Measurements from ENCODE around the gene RBM20.
"Not testable (repeated sequence)": the region's sequence is repeated elsewhere in the genome, so short reads cannot be mapped to it uniquely, and the experiment has no call there.

The RBM20 gene

GRCh38 chr10:110625356-110625894 is 18.7 kb upstream of the RBM20 start:
- in situ Hi-C loops (cut with MboI; ENCODE audit: low sequenced_read_pairs): no loop called here

- in situ Hi-C loops (cut with MboI; ENCODE audit: low sequenced_read_pairs): no loop called here
Measured at GRCh38 chr10:110625951-110626855, 17.9 kb upstream of the RBM20 start.

- in situ Hi-C loops (cut with MboI; ENCODE audit: low sequenced_read_pairs): no loop called here
Measured at GRCh38 chr10:110628161-110628560, 16.0 kb upstream of the RBM20 start.

GRCh38 chr10:110629680-110630191 is 14.4 kb upstream of the RBM20 start:
- in situ Hi-C loops (cut with MboI; ENCODE audit: low sequenced_read_pairs): no loop called here

GRCh38 chr10:110631934-110632333 is 12.2 kb upstream of the RBM20 start:
- in situ Hi-C loops (cut with MboI; ENCODE audit: low sequenced_read_pairs): no loop called here

- in situ Hi-C loops (cut with MboI; ENCODE audit: low sequenced_read_pairs): no loop called here
Measured at GRCh38 chr10:110632591-110633215, 11.4 kb upstream of the RBM20 start.

GRCh38 chr10:110634527-110635209 is 9.5 kb upstream of the RBM20 start:
- in situ Hi-C loops (cut with MboI; ENCODE audit: low sequenced_read_pairs): no loop called here

- in situ Hi-C loops (cut with MboI; ENCODE audit: low sequenced_read_pairs): no loop called here
Measured at GRCh38 chr10:110636572-110636931, 7.6 kb upstream of the RBM20 start.

- in situ Hi-C loops (cut with MboI; ENCODE audit: low sequenced_read_pairs): no loop called here
Measured at GRCh38 chr10:110636932-110637557, 7.1 kb upstream of the RBM20 start.

GRCh38 chr10:110637558-110638053 is 6.5 kb upstream of the RBM20 start:
- in situ Hi-C loops (cut with MboI; ENCODE audit: low sequenced_read_pairs): no loop called here

- in situ Hi-C loops (cut with MboI; ENCODE audit: low sequenced_read_pairs): no loop called here
Measured at GRCh38 chr10:110638319-110638718, 5.8 kb upstream of the RBM20 start.

- in situ Hi-C loops (cut with MboI; ENCODE audit: low sequenced_read_pairs): not testable (repeated sequence)
Measured at GRCh38 chr10:110639046-110639445, 5.1 kb upstream of the RBM20 start.

- in situ Hi-C loops (cut with MboI; ENCODE audit: low sequenced_read_pairs): not testable (repeated sequence)
Measured at GRCh38 chr10:110639858-110640257, 4.3 kb upstream of the RBM20 start.

- in situ Hi-C loops (cut with MboI; ENCODE audit: low sequenced_read_pairs): no loop called here
Measured at GRCh38 chr10:110641256-110641655, 2.9 kb upstream of the RBM20 start.

- in situ Hi-C loops (cut with MboI; ENCODE audit: low sequenced_read_pairs): no loop called here
Measured at GRCh38 chr10:110642204-110643034, 1.7 kb upstream of the RBM20 start.

- in situ Hi-C loops (cut with MboI; ENCODE audit: low sequenced_read_pairs): no loop called here
Measured at GRCh38 chr10:110643035-110643652, 992 bp upstream of the RBM20 start.

GRCh38 chr10:110644598-110645462 is 694 bp downstream of the RBM20 start:
- in situ Hi-C loops (cut with MboI; ENCODE audit: low sequenced_read_pairs): no loop called here

GRCh38 chr10:110646417-110647135 is 2.4 kb downstream of the RBM20 start:
- in situ Hi-C loops (cut with MboI; ENCODE audit: low sequenced_read_pairs): no loop called here

Data from HL-60/S4 (cell line).